K562 (cell line): Measurements from ENCODE around the gene TUT4.

ENCODE experiments used
- CEBPB ChIP-seq: fragments of 450-650 bp; IDR thresholded peaks from 2 replicates; pipeline ENCODE4 v1.6.1; 2016; ENCODE audit warnings: missing genetic modification characterization, missing compliant biosample characterization
- CTCF ChIP-seq, 3 experiments: IDR thresholded peaks in 2 of 3; conservative IDR thresholded peaks in 1 of 3; 2 replicates each; pipeline ENCODE4 v1.5.1; 2011 to 2012; ENCODE audit warnings: low read length in 3 of 3, mild to moderate bottlenecking in 3 of 3, control low read depth in 2 of 3, improper control_type of control experiment in 1 of 3, inconsistent platforms in 1 of 3, low read depth in 1 of 3, mixed read lengths in 1 of 3, moderate library complexity in 1 of 3; ENCODE audit not compliant: insufficient read depth in 2 of 3
- FOXA1 ChIP-seq: fragments of 450-650 bp; IDR thresholded peaks from 2 replicates; pipeline ENCODE4 v1.6.1; 2016; ENCODE audit warnings: mild to moderate bottlenecking, borderline replicate concordance
- POLR2A ChIP-seq: fragments of 450-650 bp; conservative IDR thresholded peaks from 2 replicates; pipeline ENCODE4 v1.6.1; 2016
- SREBF1 ChIP-seq: fragments of 150-350 bp; IDR thresholded peaks from 2 replicates; pipeline ENCODE4 v1.6.1; 2014; ENCODE audit warnings: antibody characterized with exemption, low read depth, low read length, borderline replicate concordance
- ZNF766 ChIP-seq: fragments of 200-800 bp; sonication (Bioruptor generic); conservative IDR thresholded peaks from 2 replicates; pipeline ENCODE4 v1.6.1; 2016; ENCODE audit warnings: missing genetic modification characterization, missing compliant biosample characterization

GRCh38 chr1:52532731-52533327 lies 20.1 kb downstream of the TUT4 start:
- no peak for TF ChIP-seq FOXA1
- no peak for TF ChIP-seq CTCF (IDR thresholded peaks at IDR 0.05 in 2 of 3, conservative IDR thresholded peaks at IDR 0.05 in 1 of 3; ENCODE audit: insufficient read depth in 2 of 3, low read depth in 1 of 3, low read length in 3 of 3)
- TF ChIP-seq POLR2A: no peak
- TF ChIP-seq ZNF766 (CRISPR knock-in tag): no peak
- no peak for TF ChIP-seq SREBF1
- no peak for TF ChIP-seq CEBPB (tag)
